OCI-LY3 (cell line): ENCODE results near the gene SESTD1.

Experiments
- H2AFZ ChIP-seq: fragments of 200-600, 300-600 bp; shearing (Covaris generic); 2 replicates; pipeline ENCODE4 v1.6.0; 2014; ENCODE audit warnings: antibody characterized with exemption, low read depth, low read length
- H3K27ac ChIP-seq: fragments of 200-600, 300-600 bp; sonication (generic); 2 replicates; pipeline ENCODE4 v1.5.1; 2014; ENCODE audit warnings: mild to moderate bottlenecking, low read length, moderate library complexity, mixed read lengths
- H3K27me3 ChIP-seq: fragments of 200-600, 300-600 bp; sonication (generic); 2 replicates; pipeline ENCODE4 v1.6.1; 2014; ENCODE audit warnings: low read depth, low read length, mixed read lengths
- H3K36me3 ChIP-seq: fragments of 200-600, 300-600 bp; sonication (generic); replicated peaks from 2 replicates; pipeline ENCODE3; 2014; ENCODE audit warnings: low read depth, low read length, mixed read lengths
- H3K4me1 ChIP-seq: fragments of 300-600, 200-600 bp; sonication (generic); 2 replicates; pipeline ENCODE4 v1.6.1; 2014; ENCODE audit warnings: low read length, mixed read lengths
- H3K4me2 ChIP-seq: fragments of 200-600, 300-600 bp; sonication (generic); 2 replicates; pipeline ENCODE4 v1.6.1; 2014; ENCODE audit warnings: low read length, mixed read lengths
- H3K4me3 ChIP-seq: fragments of 300-600, 200-600 bp; sonication (generic); 2 replicates; pipeline ENCODE4 v1.5.1; 2014; ENCODE audit warnings: antibody characterized with exemption, mild to moderate bottlenecking, low read length, moderate library complexity
- H3K79me2 ChIP-seq: fragments of 300-600, 200-600 bp; shearing (Covaris generic); 2 replicates; pipeline ENCODE4 v1.6.1; 2014; ENCODE audit warnings: mild to moderate bottlenecking, low read length, mixed read lengths
- H3K9ac ChIP-seq: fragments of 300-600, 200-600 bp; shearing (Covaris generic); 2 replicates; pipeline ENCODE4 v1.6.0; 2014; ENCODE audit warnings: mild to moderate bottlenecking, low read length, moderate library complexity
- H3K9me3 ChIP-seq: fragments of 200-600, 300-600 bp; shearing (Covaris generic); 2 replicates; pipeline ENCODE4 v1.6.1; 2014; ENCODE audit warnings: low read length, mixed read lengths; ENCODE audit not compliant: insufficient read depth
- H4K20me1 ChIP-seq: fragments of 200-600, 300-600 bp; sonication (generic); 2 replicates; pipeline ENCODE4 v1.6.1; 2016; ENCODE audit warnings: low read length, mixed read lengths; ENCODE audit not compliant: insufficient read depth
- EZH2phosphoT487 ChIP-seq: fragments of 200-600 bp; shearing (Covaris generic); IDR thresholded peaks from 2 replicates; pipeline ENCODE4 v1.6.1; 2018; ENCODE audit warnings: antibody characterized with exemption, mixed run types, low read depth
- TF ChIP-seq, protein P1 (sequence below): fragments of 200-600, 300-600 bp; sonication (generic); IDR thresholded peaks from 2 replicates; pipeline ENCODE4 v1.5.1; 2014; ENCODE audit warnings: antibody characterized with exemption, low read length, low read depth

Gene SESTD1

DNA sequence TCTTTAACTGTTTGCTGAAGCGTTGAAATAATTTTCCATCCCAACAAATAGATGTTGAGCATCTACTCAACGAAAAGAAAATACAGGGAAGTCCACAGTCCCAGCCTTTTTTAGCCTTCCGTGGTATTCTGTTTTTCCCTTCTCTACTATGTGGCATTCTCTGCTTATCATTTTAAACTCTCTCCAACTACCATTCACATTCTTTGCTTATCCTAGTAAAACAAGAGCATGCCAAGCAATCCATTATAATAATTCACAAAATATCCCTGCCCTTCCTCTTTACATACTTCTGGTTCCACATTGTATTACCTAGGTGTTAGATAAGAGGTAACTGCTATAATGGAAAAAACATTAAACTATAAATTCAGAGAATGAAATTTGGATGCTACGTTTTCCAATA, 1.6 kb upstream of the SESTD1 start:
- no peaks in the 10 kb centered on the region for H3K9me3 ChIP-seq
- no peak overlapping the region for H2AFZ ChIP-seq
- H3K27ac ChIP-seq = no peak overlapping the region
- peaks cover 13% of the 10 kb centered on the region for H3K79me2 ChIP-seq
- no peaks in the 10 kb centered on the region for H3K36me3 ChIP-seq
- peaks cover 14% of the 10 kb centered on the region for H3K27me3 ChIP-seq
- TF ChIP-seq, protein P1, sequence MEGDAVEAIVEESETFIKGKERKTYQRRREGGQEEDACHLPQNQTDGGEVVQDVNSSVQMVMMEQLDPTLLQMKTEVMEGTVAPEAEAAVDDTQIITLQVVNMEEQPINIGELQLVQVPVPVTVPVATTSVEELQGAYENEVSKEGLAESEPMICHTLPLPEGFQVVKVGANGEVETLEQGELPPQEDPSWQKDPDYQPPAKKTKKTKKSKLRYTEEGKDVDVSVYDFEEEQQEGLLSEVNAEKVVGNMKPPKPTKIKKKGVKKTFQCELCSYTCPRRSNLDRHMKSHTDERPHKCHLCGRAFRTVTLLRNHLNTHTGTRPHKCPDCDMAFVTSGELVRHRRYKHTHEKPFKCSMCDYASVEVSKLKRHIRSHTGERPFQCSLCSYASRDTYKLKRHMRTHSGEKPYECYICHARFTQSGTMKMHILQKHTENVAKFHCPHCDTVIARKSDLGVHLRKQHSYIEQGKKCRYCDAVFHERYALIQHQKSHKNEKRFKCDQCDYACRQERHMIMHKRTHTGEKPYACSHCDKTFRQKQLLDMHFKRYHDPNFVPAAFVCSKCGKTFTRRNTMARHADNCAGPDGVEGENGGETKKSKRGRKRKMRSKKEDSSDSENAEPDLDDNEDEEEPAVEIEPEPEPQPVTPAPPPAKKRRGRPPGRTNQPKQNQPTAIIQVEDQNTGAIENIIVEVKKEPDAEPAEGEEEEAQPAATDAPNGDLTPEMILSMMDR = no peak
- TF ChIP-seq EZH2phosphoT487 = no peak
- H3K9ac ChIP-seq = no peak overlapping the region
- H3K4me1 ChIP-seq = peaks cover 12% of the 10 kb centered on the region
- H3K4me3 ChIP-seq = no peak overlapping the region
- no peaks in the 10 kb centered on the region for H4K20me1 ChIP-seq
- no peak overlapping the region for H3K4me2 ChIP-seq

GRCh38 chr2:179265082-179265510, 464 bp upstream of the SESTD1 start:
- no peaks in the 10 kb centered on the region for H3K36me3 ChIP-seq
- H3K9ac ChIP-seq = peak overlapping the region; percentile 76
- H4K20me1 ChIP-seq = no peaks in the 10 kb centered on the region
- TF ChIP-seq, protein P1 = no peak
- TF ChIP-seq EZH2phosphoT487 = no peak
- H3K79me2 ChIP-seq = peaks cover 13% of the 10 kb centered on the region
- H2AFZ ChIP-seq = peak overlapping the region; percentile 94
- H3K4me3 ChIP-seq = peak overlapping the region; percentile 95
- peaks cover 12% of the 10 kb centered on the region for H3K4me1 ChIP-seq
- no peak overlapping the region for H3K27ac ChIP-seq
- peaks cover 14% of the 10 kb centered on the region for H3K27me3 ChIP-seq
- H3K4me2 ChIP-seq = peak overlapping the region; percentile 76
- no peaks in the 10 kb centered on the region for H3K9me3 ChIP-seq

GRCh38 chr2:179263446-179264367, 925 bp downstream of the SESTD1 start:
- no peak for TF ChIP-seq EZH2phosphoT487
- TF ChIP-seq, protein P1 = no peak
- H3K36me3 ChIP-seq = no peaks in the 10 kb centered on the region
- peak overlapping the region; percentile 95 for H2AFZ ChIP-seq
- H3K79me2 ChIP-seq = peaks cover 18% of the 10 kb centered on the region
- peak overlapping the region; percentile 95 for H3K4me3 ChIP-seq
- H3K27me3 ChIP-seq = peaks cover 14% of the 10 kb centered on the region
- H4K20me1 ChIP-seq = no peaks in the 10 kb centered on the region
- peaks cover 12% of the 10 kb centered on the region for H3K4me1 ChIP-seq
- peak overlapping the region; percentile 76 for H3K9ac ChIP-seq
- no peaks in the 10 kb centered on the region for H3K9me3 ChIP-seq
- H3K27ac ChIP-seq = no peak overlapping the region
- H3K4me2 ChIP-seq = peak overlapping the region; percentile 100

DNA sequence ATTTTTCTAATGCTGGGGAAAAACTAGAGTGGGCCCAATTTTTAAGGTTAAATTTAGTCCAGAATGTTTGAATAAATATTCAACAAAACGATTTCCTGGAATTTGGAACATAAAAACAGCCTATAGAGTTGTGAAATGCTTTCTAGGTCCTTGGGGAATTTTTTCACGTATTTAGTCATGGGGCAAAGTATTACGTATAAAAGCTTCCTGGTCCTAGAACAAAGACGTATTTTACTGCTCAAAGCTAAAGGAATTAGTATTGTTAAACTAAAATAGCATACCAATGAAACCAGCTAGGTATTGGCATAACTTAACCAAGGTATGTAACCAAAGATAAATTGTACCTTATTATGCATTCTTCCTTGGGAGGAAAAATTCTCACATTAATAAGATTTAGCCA, 1.6 kb downstream of the SESTD1 start:
- Histone ChIP-seq H3K4me1 (peaks cover 12% of the 10 kb centered on the region), H3K36me3 (no peaks in the 10 kb centered on the region), H3K79me2 (peaks cover 18% of the 10 kb centered on the region), H4K20me1 (no peaks in the 10 kb centered on the region), H3K9ac (peak overlapping the region; percentile 76), H3K27me3 (peaks cover 14% of the 10 kb centered on the region), H3K4me2 (peak overlapping the region; percentile 100), H3K9me3 (no peaks in the 10 kb centered on the region), H3K4me3 (peak overlapping the region; percentile 95), H3K27ac (no peak overlapping the region), H2AFZ (no peak overlapping the region)
- TF ChIP-seq, protein P1 = no peak
- TF ChIP-seq EZH2phosphoT487 = no peak
